Neural progenitor cell (in vitro differentiated cells): ENCODE measurements around the gene MOK.

Experiments
- EZH2 ChIP-seq: fragments of 200-600 bp; sonication (generic); IDR thresholded peaks from 2 replicates; pipeline ENCODE4 v1.6.1; 2017; ENCODE audit warnings: antibody characterized with exemption, mild to moderate bottlenecking, moderate library complexity
- EZH2phosphoT487 ChIP-seq: fragments of 200-600 bp; sonication (generic); IDR thresholded peaks from 2 replicates; pipeline ENCODE4 v1.6.1; 2017; ENCODE audit warnings: antibody characterized with exemption
- TF ChIP-seq, protein P1 (sequence below): fragments of 200-600 bp; sonication (generic); IDR thresholded peaks from 2 replicates; pipeline ENCODE4 v1.5.1; 2017; ENCODE audit warnings: antibody characterized with exemption, mild to moderate bottlenecking

DNA sequence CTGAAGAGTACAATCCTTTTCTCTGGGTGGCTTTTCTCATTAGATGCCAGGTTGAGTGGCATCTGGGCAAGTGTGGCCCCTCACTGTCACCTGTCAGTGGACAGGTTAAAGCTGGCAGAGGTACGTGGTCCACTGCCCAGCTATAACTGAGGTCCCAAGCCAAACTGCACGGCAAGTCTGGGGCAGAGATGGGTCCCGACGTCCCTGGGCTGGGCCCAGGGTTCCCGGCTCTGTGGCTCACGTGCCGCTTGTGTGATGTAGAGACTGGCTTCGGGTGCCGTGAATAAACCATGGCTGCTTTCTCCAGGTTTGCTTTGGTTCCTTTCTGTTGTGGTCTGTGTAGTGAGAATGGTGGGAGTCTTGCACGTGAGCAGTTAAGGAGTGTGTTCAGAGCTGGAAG lies 87.6 kb downstream of the MOK start:
- TF ChIP-seq, protein P1, sequence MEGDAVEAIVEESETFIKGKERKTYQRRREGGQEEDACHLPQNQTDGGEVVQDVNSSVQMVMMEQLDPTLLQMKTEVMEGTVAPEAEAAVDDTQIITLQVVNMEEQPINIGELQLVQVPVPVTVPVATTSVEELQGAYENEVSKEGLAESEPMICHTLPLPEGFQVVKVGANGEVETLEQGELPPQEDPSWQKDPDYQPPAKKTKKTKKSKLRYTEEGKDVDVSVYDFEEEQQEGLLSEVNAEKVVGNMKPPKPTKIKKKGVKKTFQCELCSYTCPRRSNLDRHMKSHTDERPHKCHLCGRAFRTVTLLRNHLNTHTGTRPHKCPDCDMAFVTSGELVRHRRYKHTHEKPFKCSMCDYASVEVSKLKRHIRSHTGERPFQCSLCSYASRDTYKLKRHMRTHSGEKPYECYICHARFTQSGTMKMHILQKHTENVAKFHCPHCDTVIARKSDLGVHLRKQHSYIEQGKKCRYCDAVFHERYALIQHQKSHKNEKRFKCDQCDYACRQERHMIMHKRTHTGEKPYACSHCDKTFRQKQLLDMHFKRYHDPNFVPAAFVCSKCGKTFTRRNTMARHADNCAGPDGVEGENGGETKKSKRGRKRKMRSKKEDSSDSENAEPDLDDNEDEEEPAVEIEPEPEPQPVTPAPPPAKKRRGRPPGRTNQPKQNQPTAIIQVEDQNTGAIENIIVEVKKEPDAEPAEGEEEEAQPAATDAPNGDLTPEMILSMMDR, result no peak
- no peak for TF ChIP-seq EZH2
- TF ChIP-seq EZH2phosphoT487, result no peak
